OCI-LY3 (cell line): ENCODE measurements around the gene SEPTIN14.
"Not testable (repeated sequence)": the region's sequence is repeated elsewhere in the genome, so short reads cannot be mapped to it uniquely, and the experiment has no call there.

ENCODE experiments used
- H2AFZ ChIP-seq: fragments of 200-600, 300-600 bp; shearing (Covaris generic); 2 replicates; pipeline ENCODE4 v1.6.0; 2014; ENCODE audit warnings: antibody characterized with exemption, low read depth, low read length
- H3K27ac ChIP-seq: fragments of 200-600, 300-600 bp; sonication (generic); 2 replicates; pipeline ENCODE4 v1.5.1; 2014; ENCODE audit warnings: mild to moderate bottlenecking, low read length, moderate library complexity, mixed read lengths
- H3K27me3 ChIP-seq: fragments of 200-600, 300-600 bp; sonication (generic); 2 replicates; pipeline ENCODE4 v1.6.1; 2014; ENCODE audit warnings: low read depth, low read length, mixed read lengths
- H3K36me3 ChIP-seq: fragments of 200-600, 300-600 bp; sonication (generic); replicated peaks from 2 replicates; pipeline ENCODE3; 2014; ENCODE audit warnings: low read depth, low read length, mixed read lengths
- H3K4me1 ChIP-seq: fragments of 300-600, 200-600 bp; sonication (generic); 2 replicates; pipeline ENCODE4 v1.6.1; 2014; ENCODE audit warnings: low read length, mixed read lengths
- H3K4me2 ChIP-seq: fragments of 200-600, 300-600 bp; sonication (generic); 2 replicates; pipeline ENCODE4 v1.6.1; 2014; ENCODE audit warnings: low read length, mixed read lengths
- H3K4me3 ChIP-seq: fragments of 300-600, 200-600 bp; sonication (generic); 2 replicates; pipeline ENCODE4 v1.5.1; 2014; ENCODE audit warnings: antibody characterized with exemption, mild to moderate bottlenecking, low read length, moderate library complexity
- H3K79me2 ChIP-seq: fragments of 300-600, 200-600 bp; shearing (Covaris generic); 2 replicates; pipeline ENCODE4 v1.6.1; 2014; ENCODE audit warnings: mild to moderate bottlenecking, low read length, mixed read lengths
- H3K9ac ChIP-seq: fragments of 300-600, 200-600 bp; shearing (Covaris generic); 2 replicates; pipeline ENCODE4 v1.6.0; 2014; ENCODE audit warnings: mild to moderate bottlenecking, low read length, moderate library complexity
- H3K9me3 ChIP-seq: fragments of 200-600, 300-600 bp; shearing (Covaris generic); 2 replicates; pipeline ENCODE4 v1.6.1; 2014; ENCODE audit warnings: low read length, mixed read lengths; ENCODE audit not compliant: insufficient read depth
- H4K20me1 ChIP-seq: fragments of 200-600, 300-600 bp; sonication (generic); 2 replicates; pipeline ENCODE4 v1.6.1; 2016; ENCODE audit warnings: low read length, mixed read lengths; ENCODE audit not compliant: insufficient read depth
- EZH2phosphoT487 ChIP-seq: fragments of 200-600 bp; shearing (Covaris generic); IDR thresholded peaks from 2 replicates; pipeline ENCODE4 v1.6.1; 2018; ENCODE audit warnings: antibody characterized with exemption, mixed run types, low read depth
- TF ChIP-seq, protein P1 (sequence below): fragments of 200-600, 300-600 bp; sonication (generic); IDR thresholded peaks from 2 replicates; pipeline ENCODE4 v1.5.1; 2014; ENCODE audit warnings: antibody characterized with exemption, low read length, low read depth

SEPTIN14 gene

DNA sequence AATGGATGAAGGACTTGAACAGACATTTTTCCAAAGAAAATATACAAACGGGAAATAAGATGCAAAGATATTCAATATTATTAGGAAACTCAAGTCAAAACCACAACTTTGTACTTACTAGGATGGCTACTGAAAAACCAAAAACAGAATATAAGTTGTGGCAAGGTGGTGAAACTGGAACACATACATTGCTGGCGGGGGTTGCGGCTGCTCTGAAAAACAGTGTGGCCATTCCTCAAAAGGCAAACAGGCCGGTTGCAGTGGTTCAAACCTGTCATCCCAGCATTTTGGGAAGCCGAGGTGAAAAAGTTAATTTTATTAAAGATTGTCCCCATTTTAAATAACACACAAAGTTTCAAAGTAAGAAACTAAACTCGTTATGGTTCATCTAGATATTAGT is 14.8 kb upstream of the SEPTIN14 start:
- Histone ChIP-seq H3K4me2 (no peak overlapping the region), H3K79me2 (no peaks in the 10 kb centered on the region), H3K36me3 (no peaks in the 10 kb centered on the region), H3K9me3 (no peaks in the 10 kb centered on the region), H3K4me1 (peaks cover 9% of the 10 kb centered on the region), H3K27me3 (no peaks in the 10 kb centered on the region), H3K4me3 (no peak overlapping the region), H3K9ac (no peak overlapping the region), H4K20me1 (no peaks in the 10 kb centered on the region), H3K27ac (no peak overlapping the region), H2AFZ (no peak overlapping the region)
- TF ChIP-seq EZH2phosphoT487: no peak
- TF ChIP-seq, protein P1, sequence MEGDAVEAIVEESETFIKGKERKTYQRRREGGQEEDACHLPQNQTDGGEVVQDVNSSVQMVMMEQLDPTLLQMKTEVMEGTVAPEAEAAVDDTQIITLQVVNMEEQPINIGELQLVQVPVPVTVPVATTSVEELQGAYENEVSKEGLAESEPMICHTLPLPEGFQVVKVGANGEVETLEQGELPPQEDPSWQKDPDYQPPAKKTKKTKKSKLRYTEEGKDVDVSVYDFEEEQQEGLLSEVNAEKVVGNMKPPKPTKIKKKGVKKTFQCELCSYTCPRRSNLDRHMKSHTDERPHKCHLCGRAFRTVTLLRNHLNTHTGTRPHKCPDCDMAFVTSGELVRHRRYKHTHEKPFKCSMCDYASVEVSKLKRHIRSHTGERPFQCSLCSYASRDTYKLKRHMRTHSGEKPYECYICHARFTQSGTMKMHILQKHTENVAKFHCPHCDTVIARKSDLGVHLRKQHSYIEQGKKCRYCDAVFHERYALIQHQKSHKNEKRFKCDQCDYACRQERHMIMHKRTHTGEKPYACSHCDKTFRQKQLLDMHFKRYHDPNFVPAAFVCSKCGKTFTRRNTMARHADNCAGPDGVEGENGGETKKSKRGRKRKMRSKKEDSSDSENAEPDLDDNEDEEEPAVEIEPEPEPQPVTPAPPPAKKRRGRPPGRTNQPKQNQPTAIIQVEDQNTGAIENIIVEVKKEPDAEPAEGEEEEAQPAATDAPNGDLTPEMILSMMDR: no peak

DNA sequence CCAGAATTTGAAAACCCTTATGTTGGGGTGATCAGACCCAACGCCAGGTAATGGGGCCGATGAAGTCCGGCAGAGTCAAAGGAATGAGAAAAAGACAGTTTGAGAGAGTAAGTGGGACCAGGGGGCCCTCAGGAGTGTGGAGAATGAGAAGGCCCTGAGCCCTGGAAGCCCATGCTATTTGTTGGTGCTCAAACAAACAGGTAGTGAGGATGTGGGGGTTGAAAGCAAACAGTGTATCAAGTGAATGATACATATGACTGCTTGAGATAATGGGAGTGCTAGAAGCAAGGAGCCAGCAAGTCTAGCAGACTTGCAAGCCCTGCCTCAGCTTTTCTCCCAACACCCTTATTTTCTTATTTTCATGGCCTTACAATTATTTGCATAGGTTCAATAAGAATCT is 11.2 kb upstream of the SEPTIN14 start:
- Histone ChIP-seq H4K20me1 (no peaks in the 10 kb centered on the region), H3K27me3 (no peaks in the 10 kb centered on the region), H3K36me3 (no peaks in the 10 kb centered on the region), H3K4me3 (no peak overlapping the region), H3K79me2 (no peaks in the 10 kb centered on the region), H3K27ac (no peak overlapping the region), H3K4me2 (no peak overlapping the region), H2AFZ (no peak overlapping the region), H3K9me3 (no peaks in the 10 kb centered on the region), H3K9ac (no peak overlapping the region), H3K4me1 (peaks cover 1% of the 10 kb centered on the region; the same call in 1 of the 2 replicates)
- no peak for TF ChIP-seq EZH2phosphoT487
- TF ChIP-seq, protein P1: no peak

DNA sequence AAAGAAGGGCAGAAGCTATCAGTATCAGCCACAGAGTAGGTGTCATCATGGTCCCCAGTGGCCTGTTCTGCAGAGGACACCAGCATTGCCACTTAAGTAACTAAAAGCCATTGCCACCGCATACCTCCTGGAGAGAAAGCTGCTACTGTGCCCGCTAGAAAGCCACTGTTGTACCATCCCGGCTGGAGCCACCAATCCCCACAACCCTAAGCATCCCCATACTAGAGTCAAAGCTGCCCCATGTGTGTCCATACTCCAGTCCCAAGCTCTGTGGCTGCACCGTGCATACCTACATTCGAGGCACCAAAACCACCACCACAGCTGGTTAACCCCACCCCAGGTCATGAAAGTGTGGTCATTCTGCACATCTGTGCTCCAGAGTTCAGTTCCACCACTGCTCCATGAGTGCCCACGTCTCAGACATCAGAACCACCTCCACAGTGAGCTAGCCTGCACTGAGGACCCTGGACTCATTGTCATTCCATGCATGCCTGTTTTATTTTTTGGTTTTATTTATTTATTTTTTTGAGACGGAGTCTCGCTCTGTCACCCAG is 9.5 kb upstream of the SEPTIN14 start:
- Histone ChIP-seq H3K27me3 (no peaks in the 10 kb centered on the region), H3K36me3 (no peaks in the 10 kb centered on the region), H3K79me2 (no peaks in the 10 kb centered on the region), H3K4me2 (no peak overlapping the region), H2AFZ (no peak overlapping the region), H3K4me3 (no peak overlapping the region), H3K4me1 (no peaks in the 10 kb centered on the region), H3K27ac (no peak overlapping the region), H3K9ac (no peak overlapping the region), H4K20me1 (no peaks in the 10 kb centered on the region), H3K9me3 (no peaks in the 10 kb centered on the region)
- no peak for TF ChIP-seq EZH2phosphoT487
- TF ChIP-seq, protein P1: no peak

DNA sequence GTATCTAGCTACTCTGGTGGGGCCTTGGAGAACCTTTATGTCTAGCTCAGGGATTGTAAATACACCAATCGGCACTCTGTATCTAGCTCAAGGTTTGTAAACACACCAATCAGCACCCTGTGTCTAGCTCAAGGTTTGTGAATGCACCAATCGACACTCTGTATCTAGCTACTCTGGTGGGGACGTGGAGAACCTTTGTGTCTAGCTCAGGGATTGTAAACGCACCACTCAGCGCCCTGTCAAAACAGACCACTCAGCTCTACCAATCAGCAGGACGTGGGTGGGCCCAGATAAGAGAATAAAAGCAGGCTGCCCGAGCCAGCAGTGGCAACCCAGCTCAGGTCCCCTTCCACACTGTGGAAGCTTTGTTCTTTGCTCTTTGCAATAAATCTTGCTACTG is 6.4 kb upstream of the SEPTIN14 start:
- H3K4me2 ChIP-seq, H4K20me1 ChIP-seq, H3K9ac ChIP-seq, H3K4me1 ChIP-seq, H2AFZ ChIP-seq, H3K4me3 ChIP-seq, H3K36me3 ChIP-seq, H3K79me2 ChIP-seq, H3K9me3 ChIP-seq, H3K27ac ChIP-seq, H3K27me3 ChIP-seq: not testable (repeated sequence)

DNA sequence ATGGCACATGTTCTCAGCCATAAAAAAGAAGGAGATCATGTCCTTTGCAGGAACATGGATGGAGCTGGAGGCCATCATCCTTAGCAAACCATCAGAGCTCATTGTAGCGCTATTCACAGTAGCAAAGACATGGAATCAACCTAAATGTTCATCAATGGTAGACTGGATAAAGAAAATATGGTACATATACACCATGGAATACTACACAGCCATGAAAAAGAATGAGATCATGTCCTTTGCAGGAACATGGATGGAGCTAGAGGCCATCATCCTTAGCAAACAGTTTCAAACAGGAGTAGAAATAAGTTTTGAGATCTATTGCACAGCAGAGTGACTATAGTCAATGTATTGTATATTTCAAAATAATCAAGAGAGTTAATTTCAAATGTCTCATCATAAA is 17.4 kb downstream of the SEPTIN14 start:
- not testable (repeated sequence) for H2AFZ ChIP-seq, H4K20me1 ChIP-seq, H3K27me3 ChIP-seq, H3K4me3 ChIP-seq, H3K4me1 ChIP-seq, H3K4me2 ChIP-seq, H3K27ac ChIP-seq, H3K9ac ChIP-seq, H3K36me3 ChIP-seq, H3K9me3 ChIP-seq, H3K79me2 ChIP-seq
